ENCODE results near the gene BBS12.
A peak's percentile ranks its signal among the peaks of the same experiment; 100 is the strongest.

The BBS12 gene

DNA sequence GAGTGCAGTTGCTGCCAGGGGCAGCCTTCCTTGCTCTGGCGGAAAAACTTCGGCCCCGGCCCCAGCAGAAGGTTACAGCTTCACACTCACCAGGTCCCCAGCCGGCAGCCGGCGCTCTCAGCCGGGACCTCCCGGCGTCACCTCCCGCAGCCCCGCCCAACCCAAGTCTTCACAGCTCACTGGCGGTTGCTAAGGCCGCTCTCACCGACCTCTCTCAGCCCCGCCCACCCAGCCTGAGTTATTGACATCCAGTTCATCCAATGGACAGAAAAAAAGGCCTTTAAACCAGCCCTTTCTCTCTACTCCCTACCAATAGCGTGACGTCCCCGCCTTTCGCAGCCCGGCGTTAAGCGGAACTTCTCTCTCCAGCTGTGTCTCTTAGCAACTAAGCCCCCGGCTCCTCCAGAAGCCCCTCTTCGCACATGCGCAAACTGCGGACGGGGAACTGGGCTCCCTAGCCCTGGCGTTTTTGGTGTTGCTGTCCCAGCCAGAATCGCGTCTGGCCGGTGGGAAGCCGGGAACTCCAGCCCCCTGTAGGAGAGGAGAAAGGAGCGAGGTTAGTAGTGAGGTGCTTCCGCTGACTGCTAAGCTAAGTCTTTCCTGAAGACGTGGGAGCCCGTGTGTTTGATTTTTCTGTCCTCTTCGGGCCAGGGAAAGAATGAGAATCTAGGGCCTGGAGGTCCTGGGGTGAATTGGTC, at the start of gene BBS12:
TSS of gene BBS12 (plus strand) at position 376 of the 698 bp plus-strand sequence. CDS start 9,189 bp downstream, outside the sequence.
- DNase-seq (ENCODE audit: low spot score): peak; percentile 100

DNA sequence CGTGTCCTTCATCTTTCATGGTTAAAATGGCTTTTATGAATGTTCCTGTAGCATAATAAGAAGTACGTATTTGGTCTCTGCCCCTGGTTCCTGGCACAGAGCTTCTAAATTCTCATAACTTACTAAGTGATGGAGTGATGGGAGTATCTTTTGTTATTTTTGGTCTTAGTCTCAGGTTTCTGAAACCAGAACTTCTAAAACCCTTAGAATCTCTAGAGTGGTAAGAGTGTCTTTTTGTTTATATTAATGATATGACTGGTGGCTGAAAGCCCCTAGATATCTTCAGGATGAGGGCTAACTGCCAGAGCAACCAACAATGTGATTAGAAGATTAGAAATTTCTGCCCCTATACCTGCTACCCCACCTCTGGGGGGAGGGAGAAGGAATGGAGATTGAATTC, 45.8 kb upstream of the BBS12 start:
- no peak for DNase-seq (ENCODE audit: low spot score)

DNA sequence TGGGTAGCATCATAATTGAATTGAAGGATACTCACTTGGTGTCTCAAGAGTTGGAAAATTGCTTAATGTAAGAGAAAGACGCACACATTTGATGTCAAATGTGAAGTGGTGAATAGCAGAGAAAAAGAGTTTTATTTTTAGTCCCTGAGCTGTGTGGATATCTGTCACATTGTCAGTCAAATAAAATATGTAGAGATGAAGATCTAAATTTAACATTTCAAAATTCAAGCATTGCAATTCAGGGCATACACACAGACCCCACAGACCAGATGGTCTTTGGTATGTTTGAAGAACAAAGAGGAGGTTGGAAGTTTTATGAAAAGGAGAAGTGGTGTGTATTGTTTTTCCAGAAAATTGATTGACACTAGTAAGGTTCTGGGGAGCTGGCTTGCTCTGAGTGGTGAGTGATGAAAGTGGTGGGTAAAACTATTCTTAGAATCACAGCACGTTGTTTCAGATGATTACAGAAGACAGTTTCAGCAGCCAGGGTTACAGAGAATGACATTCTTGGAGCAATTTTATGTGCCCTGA, 44.9 kb upstream of the BBS12 start:
- DNase-seq (ENCODE audit: low spot score): no peak

DNA sequence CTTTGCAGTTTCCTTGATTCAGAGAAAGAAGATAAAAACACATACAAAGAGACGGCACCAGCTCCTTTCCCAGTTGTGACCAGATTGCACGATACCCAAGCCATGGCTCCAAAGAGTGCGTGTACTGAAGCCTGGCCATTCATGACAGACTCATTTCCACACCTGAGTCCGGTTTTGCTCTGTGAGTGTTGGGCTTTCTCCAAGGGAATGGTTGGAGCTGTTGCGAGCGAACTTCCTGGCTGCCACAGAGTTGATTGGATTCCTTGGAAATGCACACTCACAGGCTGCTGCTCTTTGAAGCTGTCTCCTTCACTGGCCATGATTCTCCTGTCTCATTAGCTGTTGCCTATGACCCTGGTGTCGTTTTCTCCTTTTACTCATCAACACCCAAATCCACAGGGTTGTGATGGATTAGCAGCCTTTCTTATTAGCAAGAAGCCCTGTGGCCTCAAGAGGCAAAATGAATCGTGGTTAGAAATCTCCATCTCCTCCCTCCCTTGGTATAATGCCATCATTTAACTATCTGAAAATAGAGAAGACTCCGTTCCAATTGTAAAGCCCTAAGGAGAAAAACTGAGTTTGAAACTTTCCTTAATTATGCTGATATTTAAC, 43.9 kb upstream of the BBS12 start:
- DNase-seq (ENCODE audit: low spot score): no peak

DNA sequence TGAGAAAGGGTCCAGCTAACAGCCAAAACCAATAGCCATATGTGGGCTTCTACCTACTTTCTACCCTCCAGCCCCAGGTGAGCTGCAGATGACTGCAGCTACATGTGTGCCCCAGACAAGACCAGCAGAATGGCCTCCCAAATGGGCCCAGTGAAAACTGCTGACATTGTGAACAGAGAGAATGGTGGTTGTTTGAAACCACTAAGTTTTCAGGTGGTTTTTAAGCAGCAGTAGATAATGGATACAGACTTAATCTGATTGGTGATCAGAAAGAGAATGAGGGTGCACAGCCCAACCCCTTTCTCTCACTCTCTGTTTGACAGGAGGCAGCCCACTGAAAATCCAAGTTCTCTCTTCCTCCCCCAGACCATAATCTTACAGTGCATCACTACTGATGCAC, 42.5 kb upstream of the BBS12 start:
- DNase-seq (ENCODE audit: low spot score): no peak

DNA sequence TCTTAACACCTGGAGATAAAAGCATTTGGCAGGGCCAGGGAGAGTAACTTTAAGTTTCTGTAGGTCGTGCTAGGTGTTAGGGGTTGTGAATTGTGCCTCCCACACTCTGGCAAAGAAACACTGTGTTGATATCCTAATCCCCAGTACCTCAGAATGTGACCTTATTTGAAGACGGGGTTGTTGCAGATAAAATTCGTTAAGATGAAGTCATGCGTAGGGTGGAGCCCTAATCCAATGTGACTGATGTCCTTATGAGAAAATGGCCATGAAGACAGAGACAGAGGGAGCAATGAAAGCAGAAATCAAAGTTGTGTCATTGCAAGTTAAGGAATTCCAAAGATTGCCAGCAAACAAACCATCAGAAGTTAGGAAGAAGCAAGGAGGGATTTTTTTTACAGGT, 40.5 kb upstream of the BBS12 start:
- DNase-seq (ENCODE audit: low spot score): no peak

DNA sequence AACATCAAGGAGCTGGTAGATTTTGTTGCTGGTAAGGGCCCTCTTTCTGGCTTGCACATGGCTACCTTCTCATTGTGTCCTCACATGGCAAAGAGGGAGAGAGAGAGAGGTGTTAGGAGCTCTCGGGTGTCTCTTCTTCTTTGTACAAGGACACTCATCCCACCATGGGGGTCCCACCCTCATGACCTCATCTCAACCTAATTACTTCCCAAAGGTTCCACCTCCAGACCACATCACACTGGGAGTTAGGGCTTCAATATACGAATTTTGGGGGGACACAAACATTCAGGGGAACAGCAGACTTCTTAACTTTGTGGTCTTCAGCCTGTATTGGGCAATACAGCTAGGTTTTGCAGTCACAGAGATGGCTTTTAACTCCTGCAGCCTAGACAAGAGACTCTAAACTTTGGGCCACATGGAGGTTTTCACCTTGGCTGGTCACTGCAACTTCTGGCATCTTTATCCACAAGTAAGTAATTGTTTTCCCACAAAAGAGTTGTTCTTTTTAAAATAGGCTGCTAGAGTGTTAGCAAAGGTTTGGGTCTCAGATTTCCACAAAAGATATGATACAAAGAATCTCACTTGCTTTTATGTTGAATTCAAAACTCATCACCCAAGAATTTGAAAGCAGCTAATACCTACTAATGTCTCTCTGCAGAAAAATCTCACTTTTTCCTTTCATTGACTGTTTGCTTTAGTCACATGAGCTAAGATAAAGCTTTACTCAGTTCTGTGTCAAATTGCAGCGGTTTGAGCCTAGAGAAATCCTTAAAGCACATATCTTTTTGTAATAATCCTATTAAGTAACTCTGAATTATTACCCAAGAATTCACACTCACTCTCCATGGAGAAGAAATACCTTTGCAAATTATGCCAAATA, 39.6 kb upstream of the BBS12 start:
- DNase-seq (ENCODE audit: low spot score): no peak

DNA sequence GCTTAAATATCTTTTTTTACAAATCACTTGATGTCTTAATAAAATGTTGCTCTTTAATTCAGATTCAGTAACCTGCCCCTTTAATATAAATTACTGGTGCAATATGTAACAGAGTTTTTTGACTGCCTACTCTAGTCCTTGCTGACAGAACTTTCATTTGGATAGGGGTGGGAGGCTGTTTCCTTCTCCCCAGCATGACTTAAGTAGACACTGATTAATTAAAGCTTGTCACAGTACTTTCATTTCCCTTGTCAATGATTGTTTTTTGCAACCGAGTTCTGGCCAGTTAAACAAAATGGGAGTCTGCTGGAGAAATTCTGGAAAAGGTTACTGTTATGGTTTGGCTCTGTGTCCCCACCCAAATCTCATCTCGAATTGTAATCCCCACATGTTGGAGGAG, 37.3 kb upstream of the BBS12 start:
- DNase-seq (ENCODE audit: low spot score): no peak

DNA sequence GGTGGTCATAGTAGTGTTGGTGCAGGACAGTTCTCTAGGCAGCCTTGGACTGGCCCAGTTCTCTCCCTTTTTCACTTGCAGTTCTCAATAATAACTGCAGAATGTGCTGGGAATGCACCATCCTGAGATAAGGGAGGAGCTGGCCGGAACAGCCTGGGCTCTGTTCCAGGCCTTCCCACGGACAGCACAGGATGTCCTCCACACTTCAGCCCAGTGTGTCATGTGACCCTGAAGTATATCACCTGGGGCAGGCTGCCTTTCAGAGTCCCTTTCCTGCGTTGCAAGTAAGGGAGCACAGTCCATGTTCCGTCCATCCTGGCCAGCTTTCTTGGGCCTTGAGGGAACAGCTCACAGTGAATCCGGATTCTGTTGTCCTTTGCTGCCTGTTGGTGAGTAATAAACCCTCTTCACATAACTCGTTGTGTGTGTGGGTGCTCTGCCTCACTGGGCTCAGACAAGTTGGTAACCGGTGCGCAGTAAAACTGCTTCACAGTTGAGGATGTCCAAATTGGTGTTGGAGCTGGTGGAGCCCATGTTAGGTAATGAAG, 32.3 kb upstream of the BBS12 start:
- DNase-seq (ENCODE audit: low spot score): no peak

DNA sequence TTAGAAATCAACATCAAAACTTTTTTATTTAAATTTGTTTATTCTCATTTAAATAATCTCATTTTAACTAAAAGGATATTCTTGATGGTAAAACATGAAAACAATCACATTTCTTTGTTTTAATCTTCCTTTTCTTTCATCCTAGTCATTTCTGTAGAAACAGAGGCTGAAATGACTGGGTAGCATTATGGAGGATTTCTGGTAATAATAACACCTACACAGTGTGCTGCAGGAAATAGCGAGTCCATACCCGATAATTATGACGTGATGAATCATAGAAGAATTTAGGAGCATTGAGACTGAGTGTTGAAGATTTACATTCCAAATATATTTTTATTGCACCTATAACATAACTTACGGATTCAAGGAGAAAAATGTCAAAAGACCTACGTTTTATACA, 31.4 kb upstream of the BBS12 start:
- DNase-seq (ENCODE audit: low spot score): no peak

DNA sequence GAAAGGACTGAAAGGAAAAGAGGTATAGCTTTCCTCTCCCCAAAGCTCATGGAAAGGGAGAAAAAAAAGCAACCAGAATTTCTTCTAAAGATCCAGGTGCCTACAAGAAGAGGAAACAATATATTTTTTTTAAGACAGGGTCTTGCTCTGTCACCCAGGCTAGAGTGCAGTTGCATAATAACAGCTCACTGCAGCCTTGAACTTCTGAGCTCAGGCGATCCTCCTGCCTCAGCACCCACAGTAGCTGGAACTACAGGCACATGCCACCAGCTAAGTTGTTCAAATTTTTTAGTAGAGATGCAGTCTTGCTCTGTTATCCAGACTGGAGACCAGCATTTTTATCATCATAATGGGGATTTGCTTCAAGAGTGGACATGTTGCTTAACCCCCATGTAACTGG, 30.5 kb upstream of the BBS12 start:
- no peak for DNase-seq (ENCODE audit: low spot score)

DNA sequence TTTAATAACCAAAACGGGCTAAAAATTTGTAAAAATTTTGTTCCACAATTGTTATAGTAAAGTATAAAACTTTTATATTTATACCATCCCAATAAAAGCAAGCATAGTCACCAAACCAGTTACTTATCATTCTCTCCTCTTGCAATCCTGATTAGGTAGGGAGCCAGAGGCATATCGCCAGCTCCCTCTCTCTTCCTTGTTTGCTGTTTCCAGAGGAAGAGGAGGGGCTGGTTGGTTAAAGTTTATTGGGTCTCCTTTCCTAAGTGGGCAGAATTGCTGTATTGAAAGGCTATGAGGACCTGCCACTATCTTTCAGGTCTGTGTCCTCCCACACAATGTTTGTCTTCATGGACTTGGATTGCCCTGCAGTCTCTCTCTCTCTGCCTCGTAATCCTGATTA, 29.6 kb upstream of the BBS12 start:
- DNase-seq (ENCODE audit: low spot score): no peak

DNA sequence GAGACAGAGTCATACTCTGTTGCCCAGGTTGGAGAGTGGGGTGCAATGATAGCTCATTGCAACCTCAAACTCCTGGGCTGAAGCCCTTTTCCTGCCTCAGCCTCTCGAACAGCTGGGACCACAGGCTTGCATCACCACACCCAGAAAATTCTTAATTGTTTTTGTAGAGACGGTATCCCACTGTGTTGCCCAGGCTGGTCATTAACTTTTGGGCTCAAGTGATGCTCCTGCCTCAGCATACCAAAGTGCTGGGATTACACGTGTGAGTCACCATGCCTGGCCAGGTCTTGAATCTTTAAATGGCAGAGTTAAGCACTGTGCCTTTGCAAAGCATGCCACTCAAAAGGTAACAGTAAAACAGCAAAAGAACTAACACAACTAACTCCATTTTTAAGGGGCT, 28.6 kb upstream of the BBS12 start:
- DNase-seq (ENCODE audit: low spot score): no peak

DNA sequence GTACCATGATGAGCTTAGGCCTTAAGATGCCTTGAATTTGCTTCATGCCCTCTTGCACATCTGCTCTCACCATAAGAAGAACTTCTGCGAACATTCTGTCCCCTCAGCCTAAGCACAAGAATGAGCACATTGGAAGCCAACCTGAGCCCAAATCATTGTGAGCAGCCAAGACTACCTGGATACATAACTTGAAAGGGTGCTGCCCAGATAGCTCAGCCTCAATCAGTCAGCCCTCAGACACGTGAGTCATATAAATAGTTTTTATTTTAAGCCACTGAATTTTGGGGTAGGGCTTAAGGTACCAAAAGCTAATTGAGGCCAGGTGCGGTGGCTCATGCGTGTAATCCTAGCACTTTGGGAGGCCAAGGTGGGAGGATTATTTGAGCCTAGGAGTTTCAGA, 27.5 kb upstream of the BBS12 start:
- DNase-seq (ENCODE audit: low spot score): no peak

DNA sequence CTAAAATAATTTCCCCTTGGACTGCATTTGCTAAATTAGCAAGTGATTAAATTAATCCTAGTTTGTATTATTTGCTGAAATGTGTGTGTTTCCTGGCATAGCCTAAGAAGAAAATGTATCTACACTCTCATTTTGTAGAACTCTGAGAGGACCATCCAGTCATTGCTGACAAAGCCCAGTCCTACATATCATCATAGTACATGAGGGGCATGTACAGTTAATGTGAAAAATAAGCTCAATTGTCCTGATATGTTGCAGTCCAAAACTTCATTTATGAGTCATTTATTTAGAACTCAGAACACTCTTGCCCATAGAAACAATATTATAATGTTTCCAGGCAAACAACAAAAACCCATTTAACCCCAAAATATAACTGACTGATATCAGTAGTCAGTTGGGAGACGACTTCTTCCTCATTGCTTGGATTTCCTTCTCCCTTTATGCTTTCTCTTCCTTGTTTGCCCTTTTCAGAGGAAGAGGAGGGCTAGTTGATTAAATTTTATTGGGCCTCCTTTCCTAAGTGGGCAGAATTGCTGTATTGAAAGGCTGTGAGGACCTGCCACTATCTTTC, 26.9 kb upstream of the BBS12 start:
- no peak for DNase-seq (ENCODE audit: low spot score)

DNA sequence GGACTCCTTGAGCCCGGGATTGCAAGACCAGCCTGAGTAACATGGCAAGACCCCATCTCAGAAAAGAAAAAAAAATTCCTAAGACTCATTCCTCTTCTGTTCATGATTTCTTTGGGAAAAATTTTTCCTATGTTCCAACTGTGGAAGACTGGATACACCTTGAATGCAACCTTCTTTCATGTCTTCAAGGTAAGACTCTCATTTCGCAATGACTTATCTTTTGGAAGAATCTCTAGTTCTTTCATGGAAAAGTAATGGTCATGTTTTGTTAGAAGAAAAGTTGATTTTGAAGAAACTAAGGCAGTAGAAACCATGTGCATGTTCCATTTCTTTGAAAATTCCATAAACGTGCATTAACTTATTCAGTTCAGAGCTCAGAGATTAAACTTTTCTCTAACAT, 26.0 kb upstream of the BBS12 start:
- no peak for DNase-seq (ENCODE audit: low spot score)

DNA sequence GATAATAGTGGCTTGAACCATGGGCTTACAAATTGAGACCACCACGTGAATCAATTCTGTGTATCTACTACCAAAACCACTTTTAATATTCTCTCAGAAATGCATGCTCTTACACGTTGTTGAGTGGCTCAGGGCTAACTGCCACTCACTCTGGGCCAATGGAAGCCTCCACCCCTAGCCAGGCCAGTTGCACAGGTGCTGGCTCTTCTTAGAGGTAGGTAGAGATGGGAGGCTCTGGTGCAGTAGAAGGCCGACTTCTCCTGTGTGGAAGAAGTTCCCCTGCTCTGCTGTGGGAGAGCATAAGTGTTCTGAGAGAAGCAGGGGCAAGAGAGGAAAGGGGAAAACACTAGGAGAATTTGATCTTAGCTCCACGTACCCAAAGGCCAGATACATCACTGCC, 25.0 kb upstream of the BBS12 start:
- DNase-seq (ENCODE audit: low spot score): no peak

DNA sequence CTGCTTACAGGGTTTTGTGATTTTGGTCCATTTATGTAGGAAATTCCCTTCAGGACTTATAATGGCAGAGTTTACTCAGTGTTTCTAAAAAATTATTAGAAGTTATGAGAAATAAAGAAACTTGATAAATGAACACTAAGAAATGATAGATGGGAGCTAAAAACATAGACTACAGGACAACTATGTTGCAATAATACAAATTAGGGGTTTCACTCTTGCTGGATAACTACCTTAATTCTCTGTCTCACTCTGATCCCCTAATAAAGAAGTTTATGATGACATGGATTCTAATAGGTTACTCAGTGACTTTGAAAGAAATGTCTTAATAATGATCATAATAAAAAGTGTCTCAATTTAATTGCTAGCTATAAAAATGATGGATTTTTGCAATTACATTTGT, 23.3 kb upstream of the BBS12 start:
- DNase-seq (ENCODE audit: low spot score): no peak

DNA sequence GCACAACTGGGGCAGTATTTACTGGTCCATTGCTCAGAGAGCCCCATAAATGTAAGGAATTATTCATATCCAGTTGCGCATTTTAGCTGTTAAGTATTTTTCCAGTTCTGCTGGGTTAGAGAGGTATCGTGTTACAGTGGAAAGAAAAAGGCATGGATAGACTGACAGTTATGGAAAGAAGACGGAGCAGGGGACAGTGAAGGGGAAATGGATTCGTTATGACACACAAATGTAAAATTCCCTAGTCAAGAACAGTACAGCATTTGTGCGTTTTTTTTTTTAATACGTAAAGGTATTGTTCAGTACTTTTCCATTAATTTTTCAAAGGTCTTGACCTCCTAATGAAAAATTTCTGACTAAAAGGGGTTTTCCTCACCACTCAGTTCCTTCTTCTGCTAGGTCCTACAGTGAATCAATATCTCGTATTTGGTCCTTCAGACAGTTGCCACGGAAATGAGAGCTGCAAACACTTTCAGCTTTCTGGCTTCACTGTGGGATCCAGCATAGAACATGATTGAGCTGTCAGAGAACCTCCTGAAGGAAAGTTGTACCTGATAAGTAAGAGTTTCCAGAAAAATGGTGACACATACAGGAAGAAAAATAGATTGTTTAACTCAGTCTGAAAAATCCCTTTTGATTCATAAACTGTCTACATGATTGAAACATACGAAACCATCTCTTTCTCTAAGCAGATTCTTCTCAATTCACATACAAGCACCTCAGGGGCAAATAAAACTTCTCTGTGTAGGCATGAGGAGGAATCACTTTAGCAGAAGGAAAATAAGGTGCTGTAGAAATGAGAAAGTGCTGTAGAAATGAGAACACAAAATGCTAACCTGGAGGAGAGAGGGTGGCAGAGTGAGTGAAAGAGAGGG, 21.8 kb upstream of the BBS12 start:
- DNase-seq (ENCODE audit: low spot score): no peak

DNA sequence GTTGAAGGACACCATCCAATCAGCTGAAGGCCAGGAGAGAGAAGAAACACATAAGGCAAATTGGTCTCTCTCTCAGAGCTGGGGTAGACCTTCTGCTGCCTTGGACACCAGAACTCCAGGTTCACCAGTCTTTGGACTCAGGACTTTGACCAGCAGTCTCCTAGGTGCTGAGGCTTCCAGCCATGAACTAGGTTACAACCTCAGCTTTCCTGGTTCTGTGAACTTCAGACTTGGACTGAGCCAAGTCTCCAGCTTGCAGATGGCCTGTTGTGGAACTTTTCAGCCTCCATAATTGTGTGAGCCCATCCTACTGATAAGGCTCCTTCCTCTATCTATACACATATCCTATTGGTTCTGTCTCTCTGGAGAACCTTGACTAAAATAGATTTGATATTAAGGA, 20.6 kb upstream of the BBS12 start:
- DNase-seq (ENCODE audit: low spot score): no peak

DNA sequence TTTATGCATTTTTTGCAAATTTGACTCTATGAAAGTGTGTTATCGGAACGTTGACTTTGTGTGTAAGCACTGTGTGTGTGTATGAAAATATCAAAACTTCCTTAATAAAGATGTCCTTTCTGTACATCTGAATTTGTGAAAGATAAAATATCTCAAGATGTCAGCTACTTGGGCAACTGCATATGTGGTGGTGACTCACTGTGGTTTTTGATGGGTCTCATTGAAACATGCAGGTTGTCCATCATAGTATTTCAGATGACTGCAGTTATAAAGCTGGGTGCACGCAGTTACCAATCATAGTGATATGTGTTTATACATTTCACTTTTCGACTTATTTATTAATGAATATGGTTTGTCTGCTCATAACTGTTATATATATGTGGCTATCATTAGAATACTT, 19.7 kb upstream of the BBS12 start:
- no peak for DNase-seq (ENCODE audit: low spot score)
